Common myeloid progenitor, CD34-positive (primary cell): ENCODE measurements around the gene PLPP7.

Source experiments
- CTCF ChIA-PET: fragments of 350-600 bp; sonication (Branson Sonifier 250); formaldehyde crosslinking; loops from one replicate; lab custom pipeline; 2021; ENCODE audit warnings: antibody characterized with exemption; lab: Charles Lee
- POLR2A ChIA-PET: fragments of 350-600 bp; sonication (Branson Sonifier 250); formaldehyde crosslinking; loops from one replicate; lab custom pipeline; 2021; ENCODE audit warnings: antibody characterized with exemption; lab: Charles Lee
- DNase-seq, 3 donors: peaks; one replicate each; pipeline versions ENCODE4 v3.0.0 to v3.0.0-alpha.2; 2013
- H3K27ac ChIP-seq, 2 experiments: 1 replicate in 1 of 2; 2 replicates in 1 of 2; pipeline ENCODE4 v1.7.0; 2013; ENCODE audit warnings: inconsistent platforms in 2 of 2, low read length in 2 of 2, mild to moderate bottlenecking in 2 of 2, low read depth in 1 of 2, moderate library complexity in 1 of 2; ENCODE audit not compliant: severe bottlenecking in 2 of 2, insufficient read depth in 1 of 2, poor library complexity in 1 of 2
- H3K27me3 ChIP-seq, 5 experiments: replicated peaks in 2 of 5; 1 replicate in 3 of 5; 2 replicates in 2 of 5; pipeline versions ENCODE4 v1.6.1 to v1.7.0; 2013; ENCODE audit warnings: low read length in 4 of 5, mild to moderate bottlenecking in 2 of 5, moderate library complexity in 2 of 5, inconsistent platforms in 1 of 5; ENCODE audit not compliant: insufficient read depth in 5 of 5, control insufficient read depth in 4 of 5
- H3K36me3 ChIP-seq, 4 experiments: 1 replicate in 2 of 4; 2 replicates in 2 of 4; pipeline versions ENCODE4 v1.6.1 to v1.7.0; 2013; ENCODE audit warnings: low read length in 3 of 4, control low read depth in 1 of 4, mild to moderate bottlenecking in 1 of 4; ENCODE audit not compliant: control insufficient read depth in 4 of 4, insufficient read depth in 4 of 4
- H3K4me1 ChIP-seq, 4 experiments: 1 replicate in 3 of 4; 2 replicates in 1 of 4; pipeline versions ENCODE4 v1.6.1 to v1.7.1; 2013; ENCODE audit warnings: low read length in 3 of 4, mild to moderate bottlenecking in 3 of 4, control low read depth in 1 of 4, inconsistent platforms in 1 of 4, moderate library complexity in 1 of 4; ENCODE audit not compliant: control insufficient read depth in 4 of 4, insufficient read depth in 4 of 4; ENCODE audit errors: control extremely low read depth in 1 of 4
- H3K4me3 ChIP-seq, 7 experiments: 1 replicate in 4 of 7; 2 replicates in 3 of 7; pipeline versions ENCODE4 v1.5.1 to v1.7.0; 2013; ENCODE audit warnings: mild to moderate bottlenecking in 7 of 7, low read length in 6 of 7, moderate library complexity in 6 of 7, inconsistent platforms in 2 of 7, low read depth in 2 of 7, control low read depth in 1 of 7; ENCODE audit not compliant: insufficient read depth in 4 of 7, control insufficient read depth in 1 of 7; ENCODE audit errors: extremely low read depth in 1 of 7
- H3K9me3 ChIP-seq, 5 experiments: 1 replicate in 4 of 5; 2 replicates in 1 of 5; pipeline versions ENCODE4 v1.6.1 to v1.7.1; 2013; ENCODE audit warnings: low read length in 4 of 5, mild to moderate bottlenecking in 2 of 5, inconsistent platforms in 1 of 5, low read depth in 1 of 5, moderate library complexity in 1 of 5; ENCODE audit not compliant: control insufficient read depth in 4 of 5, insufficient read depth in 2 of 5; ENCODE audit errors: control extremely low read depth in 1 of 5
- WGBS: methylation state at CpG from one replicate; pipeline ENCODE4 v1.1.5; 2013; ENCODE audit not compliant: insufficient coverage; 5-methylcytosine and 5-hydroxymethylcytosine counted together

The PLPP7 gene

DNA sequence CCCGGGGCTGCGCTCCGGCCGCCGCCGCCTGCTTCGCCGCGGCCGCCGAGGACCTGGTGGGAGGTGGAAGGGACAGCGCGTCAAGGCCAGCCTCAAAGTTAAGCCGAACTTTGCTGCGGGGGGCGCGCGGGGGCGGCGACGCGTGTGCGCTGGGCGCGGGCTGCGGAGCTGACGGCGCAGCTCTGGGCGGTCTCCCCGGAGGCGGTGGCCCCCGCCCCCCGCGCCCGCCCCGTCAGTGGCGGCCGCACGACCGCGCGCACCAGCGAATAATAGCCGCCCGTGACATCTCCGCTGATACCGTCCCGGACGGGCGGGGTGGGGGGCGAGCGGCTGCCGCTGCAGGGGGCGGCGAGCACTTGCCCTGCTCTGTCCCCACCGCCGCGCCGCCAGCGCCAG lies 12.6 kb upstream of the PLPP7 start:
- H3K27ac ChIP-seq, result peak overlapping the region in 1 of 2 experiments; percentile 96
- peaks cover 9 to 52% (median 47%) of the 10 kb centered on the region in 4 experiments for H3K4me1 ChIP-seq
- DNase-seq, result peak in 1 of 3 donors; percentile 56
- ChIA-PET CTCF (interaction anchor here (1.0 to 12.1 kb wide), 2 partner anchors 21 to 101 kb away, joined by 3 to 155 read pairs; no protein-coding TSS in a partner anchor), POLR2A (interaction anchor here (3.9 kb wide), 1 partner anchor 21 kb away, joined by 33 read pairs; no protein-coding TSS in a partner anchor)
- H3K4me3 ChIP-seq, result peak overlapping the region; percentile 66 to 97 (median 92)
- H3K27me3 ChIP-seq, result peaks cover 0 to 11% (median 6%) of the 10 kb centered on the region in 5 experiments
- WGBS, result 0% methylated on average over 37 of the region's 60 CpGs
- H3K9me3 ChIP-seq, result no peaks in the 10 kb centered on the region
- H3K36me3 ChIP-seq, result peaks cover 0 to 14% (median under 1%) of the 10 kb centered on the region in 4 experiments

DNA sequence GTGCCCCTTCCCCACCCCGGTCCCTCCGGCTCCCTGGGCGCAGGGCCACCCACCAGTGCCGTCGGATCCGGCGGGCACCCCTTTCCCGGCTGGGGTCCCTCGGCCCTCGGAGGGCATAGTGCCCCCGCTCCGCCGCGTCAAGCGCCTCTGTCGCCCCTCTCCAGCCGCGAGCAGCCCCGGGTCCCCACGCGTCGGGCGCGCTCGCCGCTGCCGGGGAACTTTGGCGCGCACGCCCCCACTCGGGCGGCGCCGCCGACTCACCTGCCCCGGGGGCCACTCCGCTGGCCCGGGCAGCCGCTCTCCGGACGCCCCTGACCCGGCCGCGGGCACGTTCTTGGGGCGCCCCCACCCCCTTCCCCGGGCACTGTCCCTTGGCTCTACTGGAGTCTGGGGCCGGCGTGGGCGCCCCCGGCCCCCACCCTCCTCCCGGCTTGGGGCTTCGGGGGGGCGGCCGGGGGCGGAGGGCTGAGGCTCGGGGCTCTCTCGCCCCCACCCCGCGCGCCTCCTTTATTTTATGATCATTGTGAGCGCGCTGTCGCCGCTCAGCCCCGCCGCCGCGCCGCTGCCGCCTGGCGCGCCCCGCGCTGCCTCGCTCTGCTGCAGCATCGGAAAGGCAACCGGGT lies 12.1 kb upstream of the PLPP7 start:
- Histone ChIP-seq H3K4me1 (peaks cover 7 to 50% (median 45%) of the 10 kb centered on the region in 4 experiments), H3K27ac (peak overlapping the region in 1 of 2 experiments; percentile 68), H3K27me3 (peaks cover 0 to 16% (median 11%) of the 10 kb centered on the region in 5 experiments), H3K4me3 (peak overlapping the region; percentile 66 to 97 (median 92)), H3K36me3 (peaks cover 0 to 12% (median under 1%) of the 10 kb centered on the region in 4 experiments), H3K9me3 (no peaks in the 10 kb centered on the region)
- ChIA-PET POLR2A (interaction anchor here (0.7 to 1.1 kb wide), 2 partner anchors 25 to 70 kb away, joined by 3 read pairs; no protein-coding TSS in a partner anchor), CTCF (interaction anchor here (1.5 kb wide), 1 partner anchor 13 kb away, joined by 3 read pairs; no protein-coding TSS in a partner anchor)
- peak in 1 of 3 donors; percentile 51 for DNase-seq
- WGBS, result 0% methylated on average over 63 of the region's 78 CpGs

GRCh38 chr9:131277910-131278701 lies 11.4 kb upstream of the PLPP7 start:
- 9% methylated on average over 56 of the region's 59 CpGs for WGBS
- DNase-seq, result peak; percentile 80 to 88 (median 84)
- Histone ChIP-seq H3K27ac (no peak overlapping the region), H3K4me3 (peak overlapping the region; percentile 15 to 97 (median 92)), H3K27me3 (peaks cover 0 to 17% (median 11%) of the 10 kb centered on the region in 5 experiments), H3K36me3 (peaks cover 0 to 9% (median 0%) of the 10 kb centered on the region in 4 experiments), H3K4me1 (peaks cover 4 to 49% (median 44%) of the 10 kb centered on the region in 4 experiments), H3K9me3 (no peaks in the 10 kb centered on the region)
- ChIA-PET CTCF (interaction anchor here (1.1 to 1.5 kb wide), 3 partner anchors 9 to 25 kb away, joined by 3 to 4 read pairs (median 3); no protein-coding TSS in a partner anchor), POLR2A (interaction anchor here (0.7 to 1.1 kb wide), 2 partner anchors 26 to 71 kb away, joined by 3 read pairs; no protein-coding TSS in a partner anchor)

DNA sequence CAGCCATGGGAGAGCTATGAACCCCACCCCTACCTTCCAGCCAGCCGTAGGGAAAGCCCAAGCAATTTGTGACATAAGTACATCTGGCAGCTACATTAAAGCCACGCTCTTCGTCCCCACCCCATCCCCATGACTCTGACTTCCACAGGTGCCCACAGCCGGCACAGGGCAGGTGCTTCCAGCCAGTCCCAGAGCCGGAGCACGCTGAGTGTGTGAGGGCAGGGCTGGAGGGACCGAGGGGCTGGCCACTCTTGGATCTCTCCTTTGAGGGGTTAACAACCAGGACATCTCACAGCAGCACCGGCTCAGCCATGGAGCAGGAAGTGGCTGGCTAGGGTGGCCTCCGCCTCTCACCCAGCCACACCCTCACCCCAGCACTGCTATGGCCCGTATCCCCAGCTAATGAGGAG lies 10.8 kb upstream of the PLPP7 start:
- Histone ChIP-seq H3K4me1 (peaks cover 0 to 44% (median 38%) of the 10 kb centered on the region in 4 experiments), H3K9me3 (no peaks in the 10 kb centered on the region), H3K27me3 (peaks cover 0 to 19% (median 11%) of the 10 kb centered on the region in 5 experiments), H3K27ac (no peak overlapping the region), H3K4me3 (peak overlapping the region in 3 of 7 experiments; percentile 26 to 97 (median 92)), H3K36me3 (peaks cover 0 to 3% (median 0%) of the 10 kb centered on the region in 4 experiments)
- POLR2A ChIA-PET, result interaction anchor here (0.5 to 1.1 kb wide), 2 partner anchors 27 to 59 kb away, joined by 3 read pairs; no protein-coding TSS in a partner anchor
- DNase-seq, result peak in 1 of 3 donors; percentile 51
- CTCF ChIA-PET, result interaction anchor here (0.9 to 1.5 kb wide), 4 partner anchors 9 to 26 kb away, joined by 3 to 4 read pairs (median 3); no protein-coding TSS in a partner anchor
- WGBS, result 37% methylated on average over 6 of the region's 10 CpGs

- H3K36me3 ChIP-seq, result peaks cover 0 to under 1% (median 0%) of the 10 kb centered on the region in 4 experiments
- DNase-seq, result no peak
- POLR2A ChIA-PET, result interaction anchor here (0.5 to 1.5 kb wide), 3 partner anchors 9 to 162 kb away, joined by 3 to 4 read pairs (median 3); no protein-coding TSS in a partner anchor
- H3K9me3 ChIP-seq, result no peaks in the 10 kb centered on the region
- 95% methylated on average over 10 of the region's 11 CpGs for WGBS
- no peak overlapping the region for H3K27ac ChIP-seq
- CTCF ChIA-PET, result interaction anchor here (0.9 to 1.5 kb wide), 6 partner anchors 10 to 44 kb away, joined by 3 to 4 read pairs (median 3); no protein-coding TSS in a partner anchor
- H3K4me3 ChIP-seq, result no peak overlapping the region
- H3K4me1 ChIP-seq, result peaks cover 0 to 38% (median 32%) of the 10 kb centered on the region in 4 experiments
- peaks cover 0 to 19% (median 11%) of the 10 kb centered on the region in 5 experiments for H3K27me3 ChIP-seq
Measured at GRCh38 chr9:131279196-131279862, 10.2 kb upstream of the PLPP7 start.
